Measurements from ENCODE around the gene LRP5.
"Not testable (repeated sequence)": the region's sequence is repeated elsewhere in the genome, so short reads cannot be mapped to it uniquely, and the experiment has no call there.

LRP5 gene

DNA sequence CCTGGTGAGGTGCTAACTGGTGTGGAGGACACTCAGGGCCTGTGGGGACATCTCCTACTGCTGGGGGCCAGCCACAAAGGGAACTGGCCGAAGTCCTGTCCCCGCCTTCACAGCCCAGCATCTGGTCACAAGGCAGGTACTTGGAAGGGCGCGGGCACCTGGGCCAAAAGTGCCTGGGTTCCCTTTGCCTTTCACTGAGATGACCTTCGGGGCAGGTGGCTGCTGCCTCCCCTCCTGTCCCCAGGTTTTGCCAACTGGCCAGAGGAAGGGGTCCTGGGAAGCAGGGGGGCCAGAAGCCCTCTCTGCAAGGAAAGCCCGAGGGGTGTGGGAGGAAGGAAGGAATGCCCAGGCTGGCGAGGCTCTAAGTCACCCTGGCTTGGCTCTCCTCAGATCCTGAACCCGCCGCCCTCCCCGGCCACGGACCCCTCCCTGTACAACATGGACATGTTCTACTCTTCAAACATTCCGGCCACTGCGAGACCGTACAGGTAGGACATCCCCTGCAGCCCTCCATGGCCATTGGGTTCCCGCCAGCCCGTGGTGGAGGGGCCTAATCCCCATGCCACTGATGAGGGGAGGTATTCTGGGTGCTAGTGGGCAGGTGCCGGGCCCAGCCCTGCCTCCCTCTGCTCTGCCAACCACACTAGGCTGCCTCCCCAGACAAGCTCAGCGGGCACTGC lies 133.8 kb downstream of the LRP5 start:
- DNase-seq = no peak

DNA sequence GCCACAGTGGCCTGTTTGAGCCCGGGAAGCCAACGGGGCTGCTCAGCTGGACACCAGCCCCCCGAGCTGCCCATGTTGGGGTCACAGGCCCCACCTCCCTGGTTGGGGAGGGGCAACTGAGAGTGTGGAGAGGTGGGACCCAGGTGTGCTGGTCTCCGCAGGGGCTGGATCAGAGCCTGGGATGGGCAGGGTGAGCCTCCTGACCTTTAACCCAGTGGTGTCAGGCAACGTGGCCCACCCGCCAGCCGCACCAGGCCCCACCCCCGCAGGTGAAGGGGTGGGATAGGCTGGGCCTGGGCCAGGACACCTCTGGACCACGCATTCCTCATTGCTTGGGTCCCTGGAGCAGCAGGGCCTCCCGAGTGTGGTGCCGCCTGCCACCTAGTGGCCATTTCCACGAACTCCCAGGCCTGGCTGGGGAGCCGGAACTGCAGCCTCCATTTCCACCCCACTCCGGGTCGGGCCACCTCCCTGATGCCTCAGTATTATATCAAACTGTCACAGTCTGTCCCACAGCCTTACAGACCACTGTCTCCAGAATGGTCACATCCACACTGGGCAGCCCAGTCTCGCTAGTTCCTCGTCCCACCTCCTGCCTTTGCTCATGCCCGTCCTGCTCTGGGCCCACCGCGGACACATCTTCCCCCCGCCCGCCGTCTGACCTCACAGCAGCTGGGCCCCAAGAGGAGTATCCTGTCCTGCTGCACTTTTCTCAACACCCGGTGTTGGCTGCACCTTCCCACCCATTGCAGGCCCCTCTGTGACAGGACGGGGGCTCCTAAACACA lies 134.8 kb downstream of the LRP5 start:
- DNase-seq = peak; percentile 33

DNA sequence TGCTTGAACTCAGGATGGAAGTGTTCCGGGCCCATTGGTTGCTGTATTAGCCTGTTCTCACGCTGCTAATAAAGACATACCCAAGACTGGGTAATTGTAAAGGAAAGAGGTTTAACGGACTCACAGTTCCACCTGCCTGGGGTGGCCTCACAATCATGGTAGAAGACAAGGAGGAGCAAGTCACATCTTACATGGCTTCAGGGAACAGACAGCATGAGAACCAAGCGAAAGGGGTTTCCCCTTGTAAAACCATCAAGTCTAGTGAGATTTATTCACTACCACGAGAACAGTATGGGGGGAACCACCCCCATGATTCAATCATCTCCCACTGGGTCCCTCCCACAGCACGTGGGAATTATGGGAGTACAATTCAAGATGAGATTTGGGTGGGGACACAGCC lies 135.5 kb downstream of the LRP5 start:
- DNase-seq = not testable (repeated sequence)

DNA sequence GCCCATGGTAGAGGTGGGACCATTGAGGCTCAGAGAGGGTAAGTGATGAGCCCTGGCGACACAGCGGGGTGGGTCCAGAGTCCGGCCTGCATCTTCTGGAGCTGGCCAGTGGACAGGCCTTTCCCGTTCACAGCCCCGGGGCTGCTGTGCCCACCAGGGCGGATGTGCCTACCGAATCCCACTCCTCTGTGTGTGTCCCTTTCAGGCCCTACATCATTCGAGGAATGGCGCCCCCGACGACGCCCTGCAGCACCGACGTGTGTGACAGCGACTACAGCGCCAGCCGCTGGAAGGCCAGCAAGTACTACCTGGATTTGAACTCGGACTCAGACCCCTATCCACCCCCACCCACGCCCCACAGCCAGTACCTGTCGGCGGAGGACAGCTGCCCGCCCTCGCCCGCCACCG lies 136.2 kb downstream of the LRP5 start:
- no peak for DNase-seq

DNA sequence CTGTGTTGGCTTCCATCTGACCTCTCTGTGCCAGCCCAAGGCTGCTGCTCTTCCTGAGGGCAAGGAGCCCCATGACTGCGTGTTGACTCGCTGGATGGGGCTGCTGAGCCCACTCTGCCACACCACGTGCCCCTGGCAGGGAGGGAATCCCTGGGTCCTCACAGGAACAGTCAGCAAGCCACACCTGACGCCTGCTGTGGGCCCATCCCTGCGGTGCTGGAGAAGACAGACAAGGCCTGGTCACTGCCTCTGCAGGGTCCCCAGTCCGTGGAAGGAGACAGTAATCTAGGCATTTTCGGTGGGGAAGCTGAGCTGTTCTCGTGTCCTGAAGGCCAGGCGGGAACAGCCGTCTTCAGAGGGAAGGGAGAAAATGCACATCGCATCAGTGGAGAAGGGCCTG lies 137.6 kb downstream of the LRP5 start:
- no peak for DNase-seq

DNA sequence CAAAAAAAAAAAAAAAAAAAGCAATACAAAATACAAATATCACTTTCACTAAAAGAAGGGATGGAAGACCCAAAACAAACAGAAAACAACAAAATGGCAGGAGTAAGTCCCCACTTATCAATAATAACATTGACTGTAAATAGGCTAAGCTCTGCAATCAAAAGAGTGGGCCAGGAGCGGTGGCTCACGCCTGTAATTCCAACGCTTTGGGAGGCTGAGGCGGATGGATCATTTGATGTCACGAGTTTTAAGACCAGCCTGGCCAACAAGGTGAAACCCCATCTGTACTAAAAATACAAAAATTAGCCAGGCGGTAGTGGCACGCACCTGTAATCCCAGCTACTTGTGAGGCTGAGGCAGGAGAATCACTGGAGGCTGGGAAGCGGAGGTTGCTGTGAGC lies 138.3 kb downstream of the LRP5 start:
- no peak for DNase-seq

DNA sequence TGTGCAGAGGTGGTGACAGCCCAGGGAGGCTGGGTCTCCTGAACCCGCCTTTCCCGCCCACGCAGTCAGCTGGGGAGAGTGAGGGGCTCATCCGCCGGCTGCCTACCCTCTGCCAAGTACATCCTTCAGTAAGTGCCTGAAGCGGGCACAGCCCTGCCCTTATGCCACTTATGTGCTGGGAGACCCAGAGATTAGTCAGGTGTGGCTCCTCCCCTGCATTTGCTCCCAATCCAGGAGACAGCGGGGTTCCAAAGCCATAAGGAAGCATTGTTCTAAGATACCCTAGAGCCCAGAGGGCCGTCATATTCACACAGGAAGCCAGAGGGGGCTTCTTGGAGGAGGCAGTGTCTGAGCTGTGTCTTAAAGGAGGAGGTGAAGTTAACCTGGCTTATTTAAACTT lies 142.4 kb downstream of the LRP5 start:
- DNase-seq = peak; percentile 9

DNA sequence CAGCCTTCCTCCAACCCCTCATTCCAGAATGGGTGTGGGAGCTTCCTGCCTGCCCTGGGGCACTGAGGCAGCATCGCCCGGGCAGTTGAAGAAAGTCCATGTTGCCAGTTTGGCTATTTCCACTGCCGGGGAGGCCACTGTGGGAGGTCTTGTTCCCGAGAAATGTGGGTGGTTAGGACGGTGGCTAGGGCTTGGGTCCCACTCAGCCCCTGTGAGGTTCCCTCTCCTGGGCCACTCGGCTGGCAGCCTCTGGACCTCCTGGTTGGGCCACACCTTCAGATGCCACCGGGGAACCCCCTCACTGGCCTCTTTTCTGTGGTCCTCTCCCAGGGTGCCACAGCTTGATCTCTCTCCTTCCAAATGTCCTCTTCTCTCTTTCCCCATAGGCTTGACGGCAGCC lies 143.1 kb downstream of the LRP5 start:
- DNase-seq = no peak

DNA sequence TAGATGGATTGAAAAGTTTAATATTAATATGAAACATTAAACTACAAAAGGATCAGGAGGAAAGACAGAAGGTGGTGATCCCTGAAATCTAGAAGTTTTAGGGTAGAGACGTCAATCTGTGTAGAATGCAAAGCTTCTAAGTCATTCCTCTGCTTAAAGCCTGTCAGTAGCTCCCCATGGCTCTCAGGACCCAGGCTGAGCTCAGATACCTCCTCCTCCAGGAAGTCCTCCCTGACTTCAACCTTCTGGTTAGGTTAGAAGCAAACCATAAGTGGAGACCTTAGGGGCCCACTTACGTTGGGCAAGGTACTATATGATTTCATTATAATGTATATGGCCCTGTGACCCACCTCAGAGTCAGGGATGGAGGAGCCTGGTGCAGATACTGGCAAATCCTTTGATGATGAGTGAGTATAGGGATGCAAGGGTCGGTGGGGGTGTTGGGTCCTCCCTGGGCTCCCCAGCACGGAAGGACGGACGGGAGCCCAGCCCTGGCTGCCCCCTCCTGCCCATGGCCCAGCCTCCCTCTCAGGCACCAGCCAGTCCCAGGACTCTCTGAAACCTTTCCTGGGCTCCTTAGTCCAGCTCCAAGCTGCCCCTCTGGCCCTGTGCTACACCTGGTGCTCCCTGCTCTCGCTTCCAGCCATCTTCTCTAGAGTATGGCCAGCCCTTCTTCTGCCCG lies 145.0 kb downstream of the LRP5 start:
- DNase-seq = no peak

DNA sequence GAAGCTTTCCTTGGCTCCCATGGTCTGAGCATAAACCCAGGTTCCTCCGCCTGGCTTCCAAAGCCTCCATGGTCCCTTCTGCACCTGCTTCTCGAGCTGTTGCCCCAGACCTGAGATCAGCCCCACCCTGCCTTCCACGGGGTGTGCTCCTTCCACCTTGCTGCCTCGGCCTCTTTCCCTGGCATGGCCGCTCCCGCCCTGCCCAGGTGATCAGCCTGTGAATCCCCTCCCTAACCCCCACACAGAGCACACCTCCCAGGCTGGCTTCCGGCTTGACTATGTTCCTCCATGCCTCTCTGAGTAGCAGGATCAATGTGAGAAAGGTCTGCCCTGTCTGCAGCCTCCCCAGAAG lies 145.5 kb downstream of the LRP5 start:
- no peak for DNase-seq

DNA sequence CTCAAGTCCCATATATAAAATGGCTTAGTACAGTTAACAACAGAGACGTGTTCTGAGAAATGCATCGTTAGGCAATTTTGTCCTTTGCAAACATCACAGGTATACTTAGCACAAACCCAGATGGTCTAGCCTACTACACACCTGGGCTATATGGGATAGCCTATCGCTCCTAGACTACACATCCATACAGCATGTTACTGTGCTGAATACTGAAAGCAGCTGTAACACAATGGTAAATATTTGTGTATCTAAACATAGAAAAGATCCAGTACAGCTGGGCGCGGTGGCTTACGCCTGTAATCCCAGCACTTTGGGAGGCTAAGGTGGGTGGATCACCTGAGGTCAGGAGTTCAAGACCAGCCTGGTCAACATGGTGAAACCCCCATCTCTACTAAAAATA lies 145.9 kb downstream of the LRP5 start:
- DNase-seq = not testable (repeated sequence)

DNA sequence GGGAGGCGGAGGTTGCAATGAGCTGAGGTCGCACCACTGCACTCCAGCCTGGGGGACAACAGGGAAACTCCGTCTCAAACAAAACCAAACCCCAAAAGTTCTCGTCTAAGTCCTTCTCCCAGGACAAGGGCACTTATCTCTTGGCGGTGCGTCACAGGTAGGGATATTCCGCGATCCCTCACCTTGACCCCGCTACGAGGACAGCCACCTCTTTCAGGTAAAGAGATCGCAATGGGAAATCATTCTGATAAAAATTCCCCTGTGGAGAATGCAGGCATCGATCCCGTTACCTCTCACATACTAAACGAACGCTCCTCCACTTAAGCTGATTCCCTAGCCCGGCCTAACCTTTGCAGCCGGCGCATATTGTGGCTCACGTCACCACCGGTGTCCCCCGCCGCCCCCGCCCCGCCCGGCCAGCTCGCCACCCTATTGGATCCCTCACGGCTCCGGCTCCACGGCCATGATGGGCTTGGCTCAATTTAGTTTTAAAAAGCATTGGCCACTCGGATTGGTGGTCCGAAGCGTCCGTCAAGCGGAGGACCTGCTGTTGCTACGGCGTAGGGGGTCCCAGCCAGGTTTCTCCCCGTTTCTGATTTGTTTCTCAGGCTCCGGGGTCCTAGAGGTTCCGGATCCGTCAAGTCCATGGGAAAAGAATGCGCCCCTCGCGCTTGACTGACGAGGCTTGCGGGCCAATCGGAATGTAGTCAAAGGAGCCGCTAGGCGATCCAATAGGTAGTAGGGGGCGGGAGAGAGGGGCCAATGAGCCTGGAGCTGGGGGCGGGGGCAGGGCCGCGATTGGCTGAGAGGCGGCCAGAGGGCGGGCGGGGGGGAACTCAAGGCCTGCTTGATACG lies 147.7 kb downstream of the LRP5 start:
- peak; percentile 94 for DNase-seq

DNA sequence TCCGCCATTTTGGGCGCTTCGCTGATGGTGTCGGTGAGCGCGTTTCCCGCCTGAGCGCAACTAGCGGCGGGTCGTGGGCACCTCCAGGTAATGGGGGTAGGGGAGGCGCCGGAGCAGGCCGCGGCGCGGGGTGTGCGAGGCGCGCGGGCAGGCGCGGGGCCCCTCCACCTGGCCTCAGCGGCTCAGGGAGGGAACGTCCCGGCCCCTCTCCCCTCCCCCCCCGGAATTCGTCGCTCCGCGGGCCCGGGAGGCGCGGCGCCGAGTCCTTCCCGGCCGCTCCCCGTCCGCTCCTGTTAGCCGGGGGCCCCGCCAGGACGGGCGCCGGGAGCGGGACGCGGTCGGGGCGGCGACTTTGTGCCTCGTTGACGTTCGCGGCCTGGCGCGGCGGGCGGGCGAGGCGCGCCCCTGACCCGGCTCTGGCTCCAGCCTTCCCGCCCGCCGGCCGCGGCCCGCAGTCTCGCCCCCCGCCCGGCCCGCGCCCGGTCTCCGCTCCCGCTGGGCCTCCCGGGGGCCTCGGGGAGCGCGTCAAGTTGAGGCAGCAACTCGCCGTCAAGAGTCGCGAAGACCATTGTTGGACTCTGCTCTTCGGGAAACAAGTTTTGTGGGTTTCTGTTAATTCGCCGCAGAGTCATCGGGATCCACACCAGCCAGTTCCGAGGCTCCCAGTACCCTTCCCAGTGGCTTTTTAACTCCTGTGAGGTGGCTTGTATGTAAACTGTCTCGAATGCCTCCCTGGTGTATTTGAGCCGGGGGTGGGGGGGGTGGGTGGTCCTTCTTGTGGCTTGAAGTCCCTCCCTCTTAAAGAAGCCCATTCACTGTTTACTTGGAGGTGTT lies 148.6 kb downstream of the LRP5 start, which contains the start of gene PPP6R3:
TSS of gene PPP6R3 (plus strand) at position 12 of the 834 bp plus-strand sequence. CDS start 76,913 bp downstream, outside the sequence.
- no peak for DNase-seq

DNA sequence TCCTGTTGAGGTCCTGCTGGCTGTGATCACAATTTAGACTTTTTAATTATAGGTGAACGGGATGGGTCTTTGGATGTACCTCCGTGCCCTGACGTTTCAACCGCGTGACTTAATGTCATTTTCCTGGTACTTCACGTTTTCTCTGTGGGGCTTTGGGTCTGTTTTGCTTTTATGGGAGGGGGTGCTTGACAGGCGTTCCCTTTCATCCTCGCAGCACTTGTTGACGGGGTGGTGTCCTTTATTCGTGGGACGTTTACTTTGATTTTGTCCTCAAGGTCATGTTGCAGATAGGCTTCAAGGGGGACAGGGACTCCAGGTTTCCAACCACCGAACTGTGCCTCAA lies 149.2 kb downstream of the LRP5 start:
- DNase-seq = no peak

DNA sequence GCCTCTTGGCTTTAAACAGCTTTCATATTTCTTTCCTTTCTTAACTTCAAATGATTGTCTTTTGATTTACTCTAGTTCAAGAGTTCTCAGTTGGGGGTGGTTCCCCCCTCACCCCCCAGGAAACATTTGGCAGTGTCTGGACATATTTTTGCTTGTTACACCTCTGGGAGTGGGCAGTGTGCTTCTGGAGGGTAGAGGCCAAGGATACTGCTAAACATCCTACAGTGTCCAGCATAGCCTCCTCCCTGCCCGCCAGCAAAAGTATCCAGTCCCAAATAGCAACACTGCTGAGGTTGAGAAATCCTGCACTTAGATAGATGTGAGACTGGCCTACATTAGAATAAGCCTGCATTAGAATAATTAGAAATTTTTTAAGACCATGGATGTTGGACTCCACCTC lies 151.3 kb downstream of the LRP5 start:
- no peak for DNase-seq

DNA sequence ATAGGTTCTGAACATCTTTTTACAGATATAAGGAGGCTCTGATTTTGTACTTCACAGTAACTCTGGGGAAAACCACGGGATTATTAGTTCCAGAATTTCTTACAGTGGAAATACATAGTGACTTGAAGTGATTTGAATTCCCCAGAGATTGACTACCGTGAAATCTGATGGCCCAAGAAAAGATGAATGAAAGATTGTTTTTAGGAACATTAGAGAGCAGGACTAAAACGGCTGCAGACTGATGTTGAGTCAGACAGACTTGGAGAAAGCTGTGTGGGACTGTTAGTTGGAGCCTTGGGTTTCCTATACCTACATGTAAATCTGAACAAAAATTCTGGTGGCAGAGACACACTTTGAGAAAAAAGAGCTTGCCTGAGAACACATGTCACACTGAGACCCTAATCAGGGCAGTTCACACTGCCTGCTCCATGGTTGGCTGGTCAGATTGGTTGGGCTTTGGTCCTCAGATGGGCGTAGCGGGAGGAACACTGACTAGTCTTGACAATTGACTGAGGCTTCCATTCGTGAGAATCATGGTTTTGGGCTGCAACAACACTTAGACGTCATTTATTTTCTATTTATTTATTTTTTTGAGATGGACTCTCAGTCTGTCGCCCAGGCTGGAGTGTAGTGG lies 154.9 kb downstream of the LRP5 start:
- DNase-seq = no peak

DNA sequence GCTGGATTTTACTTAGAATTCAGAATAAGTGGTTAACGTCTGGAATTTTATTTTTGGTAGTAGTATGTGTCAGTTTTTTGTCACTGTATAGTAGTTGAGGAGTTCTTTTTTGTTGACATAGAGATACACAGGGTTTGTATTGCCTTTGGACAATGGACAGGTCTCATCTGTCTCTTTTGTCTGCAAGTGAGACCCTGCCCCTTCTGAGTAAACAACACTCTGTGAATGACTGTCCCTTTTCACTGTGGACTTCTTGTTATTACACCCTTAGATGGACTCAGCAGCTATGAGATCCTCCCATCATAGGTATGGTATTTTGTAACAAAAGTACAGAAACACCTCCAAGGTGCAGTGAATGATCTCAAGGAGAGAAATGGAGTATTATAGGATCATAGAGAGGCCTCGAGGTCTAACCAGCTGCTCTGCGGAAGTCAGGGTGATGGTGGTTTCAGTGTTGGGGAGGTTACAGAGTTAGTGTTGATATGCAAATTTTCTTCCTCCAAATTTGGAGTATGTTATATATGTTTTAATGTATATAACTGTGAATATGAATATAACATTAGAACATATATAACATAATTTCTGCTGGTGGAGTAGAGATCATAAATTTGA lies 155.9 kb downstream of the LRP5 start:
- DNase-seq = no peak

DNA sequence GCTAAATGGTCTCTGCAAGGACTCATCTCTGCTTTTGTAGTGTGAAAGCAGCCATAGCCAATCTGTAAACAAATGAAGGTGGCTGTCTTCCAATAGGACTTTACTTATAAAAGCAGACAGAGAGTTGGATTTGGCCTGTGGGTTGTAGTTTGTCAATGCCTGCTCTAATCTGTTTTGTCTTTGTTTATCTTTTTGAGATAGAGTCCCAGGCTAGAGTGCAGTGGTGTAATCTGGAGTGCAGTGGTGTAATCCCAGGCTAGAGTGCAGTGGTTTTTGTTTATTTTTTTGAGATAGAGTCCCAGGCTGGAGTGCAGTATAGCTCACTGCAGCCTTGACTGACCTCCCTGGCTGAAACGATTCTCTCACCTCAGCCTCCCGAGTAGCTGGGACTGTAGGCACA lies 156.7 kb downstream of the LRP5 start:
- no peak for DNase-seq

DNA sequence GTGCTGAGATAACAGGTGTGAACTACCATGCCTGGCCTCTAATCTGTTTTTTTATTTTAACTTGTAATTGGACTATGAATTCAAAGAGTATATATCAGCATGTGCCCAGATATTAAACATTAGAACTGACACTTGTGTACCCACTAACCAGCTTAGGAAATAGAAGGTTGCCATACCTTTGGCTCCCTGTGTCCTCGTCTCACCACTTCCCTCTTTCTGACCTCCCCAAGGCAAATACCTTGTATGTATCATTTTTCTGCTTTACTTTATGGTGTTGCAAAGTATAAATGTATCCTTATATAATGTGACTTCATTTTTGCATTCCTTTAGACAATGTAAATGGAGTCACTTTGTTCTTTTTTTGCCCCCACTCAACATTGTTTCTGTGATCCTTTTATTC lies 157.3 kb downstream of the LRP5 start:
- no peak for DNase-seq

DNA sequence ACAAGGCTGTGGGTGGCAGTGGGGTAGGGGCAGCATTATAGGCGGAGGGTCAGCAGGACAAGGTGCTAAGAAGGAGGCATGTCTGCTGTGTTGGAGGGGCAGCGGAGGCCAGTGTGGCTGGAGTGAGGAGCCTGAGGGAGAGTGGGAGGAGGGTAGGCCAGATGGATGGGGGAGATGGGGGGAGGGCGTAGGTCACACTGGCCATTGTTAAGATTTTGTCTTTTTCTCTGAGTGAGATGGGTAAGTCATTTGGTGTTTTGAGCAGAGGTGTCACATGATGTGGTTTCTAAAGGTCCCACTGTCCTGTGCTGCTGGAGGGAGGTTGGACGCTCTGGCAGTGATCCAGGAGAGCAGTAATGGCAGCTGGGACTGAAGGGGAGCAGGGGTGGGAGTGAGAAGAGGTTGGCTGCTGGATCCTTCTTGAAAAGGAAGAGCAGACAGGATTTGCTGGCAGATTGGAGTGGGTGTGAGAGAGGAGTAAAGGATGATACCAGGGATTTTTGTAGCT lies 158.0 kb downstream of the LRP5 start:
- peak; percentile 51 for DNase-seq
